Measurements from ENCODE around the gene CCL26.

CCL26 gene

DNA sequence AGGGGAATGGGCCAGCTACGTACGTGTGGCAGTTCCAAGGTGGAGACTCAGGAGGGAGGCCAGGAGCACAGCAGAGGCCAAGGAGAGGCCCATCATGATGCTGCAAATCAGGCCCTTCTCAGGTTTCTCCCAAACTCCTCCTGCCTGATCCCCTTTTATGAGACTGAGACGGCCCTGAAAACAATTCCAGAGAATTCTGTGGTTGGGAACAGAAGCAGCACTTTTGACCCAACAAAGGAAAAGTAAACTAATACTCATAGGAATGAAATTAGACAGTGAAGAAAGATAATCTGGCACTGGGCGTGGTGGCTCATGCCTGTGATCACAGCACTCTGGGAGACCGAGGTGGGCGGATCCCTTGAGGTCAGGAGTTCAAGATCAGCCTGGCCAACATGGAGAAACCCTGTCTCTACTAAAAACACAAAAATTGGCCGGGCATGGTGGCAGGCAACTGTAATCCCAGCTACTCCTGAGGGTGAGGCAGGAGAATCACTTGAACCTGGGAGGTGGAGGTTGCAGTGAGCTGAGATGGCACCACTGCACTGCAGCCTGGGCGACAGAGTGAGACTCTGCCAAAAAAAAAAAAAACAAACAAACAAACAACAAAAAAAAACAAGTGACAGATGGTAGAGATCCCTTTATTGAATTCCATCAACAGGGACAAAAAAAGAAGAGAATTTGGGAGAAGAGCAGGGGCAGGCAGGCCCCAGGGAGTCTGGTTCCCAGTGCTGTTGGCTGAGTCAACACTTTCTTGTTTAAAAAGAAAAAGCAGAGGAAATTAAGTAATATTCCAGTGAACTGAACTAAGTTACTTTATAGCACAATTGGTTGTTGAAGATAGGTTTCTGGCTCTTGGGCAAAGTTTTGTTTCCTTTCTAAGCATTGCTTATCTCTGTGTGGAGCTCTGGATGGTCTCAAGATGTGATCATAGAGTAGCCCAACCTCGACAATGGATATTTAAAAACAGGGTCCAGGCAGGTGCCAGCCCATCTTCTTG lies at the start of gene CCL26:
CCL26 (minus strand) TSS at position 131 of the 997 bp plus-strand sequence; CDS start at position 96, 35 bp downstream.
- Histone ChIP-seq H3K27me3 (ENCODE audit: control insufficient read depth, insufficient read depth, low read length) (no peaks in the 10 kb centered on the region), H3K4me1 (ENCODE audit: control insufficient read depth, insufficient read depth, low read length) (peaks cover 2% of the 10 kb centered on the region), H3K4me3 (ENCODE audit: low read depth, low read length) (no peak within 1 kb of the TSS), H3K36me3 (ENCODE audit: control insufficient read depth, insufficient read depth, low read length) (no peaks in the 10 kb centered on the region), H3K9me3 (ENCODE audit: control insufficient read depth, insufficient read depth, low read length) (no peaks in the 10 kb centered on the region), H3K9ac (ENCODE audit: low read depth, low read length) (no peak within 1 kb of the TSS)

- Histone ChIP-seq H3K4me1 (ENCODE audit: control insufficient read depth, insufficient read depth, low read length) (no peaks in the 10 kb centered on the region), H3K27me3 (ENCODE audit: control insufficient read depth, insufficient read depth, low read length) (no peaks in the 10 kb centered on the region), H3K36me3 (ENCODE audit: control insufficient read depth, insufficient read depth, low read length) (no peaks in the 10 kb centered on the region), H3K9me3 (ENCODE audit: control insufficient read depth, insufficient read depth, low read length) (no peaks in the 10 kb centered on the region), H3K4me3 (ENCODE audit: low read depth, low read length) (no peak overlapping the region), H3K9ac (ENCODE audit: low read depth, low read length) (no peak overlapping the region)
These were observed 48.7 kb upstream of the CCL26 start for GRCh38 chr7:75820688-75821087.

- H3K9ac ChIP-seq (ENCODE audit: low read depth, low read length), result no peak overlapping the region
- no peaks in the 10 kb centered on the region for H3K36me3 ChIP-seq (ENCODE audit: control insufficient read depth, insufficient read depth, low read length)
- H3K4me3 ChIP-seq (ENCODE audit: low read depth, low read length), result no peak overlapping the region
- no peaks in the 10 kb centered on the region for H3K4me1 ChIP-seq (ENCODE audit: control insufficient read depth, insufficient read depth, low read length)
- no peaks in the 10 kb centered on the region for H3K9me3 ChIP-seq (ENCODE audit: control insufficient read depth, insufficient read depth, low read length)
- no peaks in the 10 kb centered on the region for H3K27me3 ChIP-seq (ENCODE audit: control insufficient read depth, insufficient read depth, low read length)
These were observed 47.7 kb upstream of the CCL26 start for GRCh38 chr7:75819711-75820110.

DNA sequence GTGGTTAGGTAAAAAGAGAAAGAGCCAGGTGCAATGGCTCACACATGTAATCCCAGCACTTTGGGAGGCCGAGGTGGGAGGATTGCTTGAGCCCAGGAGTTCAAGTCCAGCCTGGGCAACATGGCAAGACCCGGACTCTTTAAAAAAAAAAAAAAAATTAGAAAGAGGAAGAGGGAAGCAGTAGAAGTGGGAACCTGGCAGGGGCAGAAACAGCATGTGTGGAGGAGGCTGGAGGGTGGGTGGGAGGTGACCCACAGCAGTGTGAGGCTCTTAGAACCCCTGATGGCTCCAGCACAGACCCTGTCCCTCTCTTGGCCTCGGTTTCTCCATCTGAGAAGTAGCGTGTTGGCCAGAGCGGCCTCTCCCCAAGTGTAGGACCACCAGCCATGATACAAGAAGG lies 46.5 kb upstream of the CCL26 start:
- H3K36me3 ChIP-seq (ENCODE audit: control insufficient read depth, insufficient read depth, low read length), result no peaks in the 10 kb centered on the region
- no peaks in the 10 kb centered on the region for H3K4me1 ChIP-seq (ENCODE audit: control insufficient read depth, insufficient read depth, low read length)
- H3K9ac ChIP-seq (ENCODE audit: low read depth, low read length), result no peak overlapping the region
- no peak overlapping the region for H3K4me3 ChIP-seq (ENCODE audit: low read depth, low read length)
- no peaks in the 10 kb centered on the region for H3K9me3 ChIP-seq (ENCODE audit: control insufficient read depth, insufficient read depth, low read length)
- no peaks in the 10 kb centered on the region for H3K27me3 ChIP-seq (ENCODE audit: control insufficient read depth, insufficient read depth, low read length)

DNA sequence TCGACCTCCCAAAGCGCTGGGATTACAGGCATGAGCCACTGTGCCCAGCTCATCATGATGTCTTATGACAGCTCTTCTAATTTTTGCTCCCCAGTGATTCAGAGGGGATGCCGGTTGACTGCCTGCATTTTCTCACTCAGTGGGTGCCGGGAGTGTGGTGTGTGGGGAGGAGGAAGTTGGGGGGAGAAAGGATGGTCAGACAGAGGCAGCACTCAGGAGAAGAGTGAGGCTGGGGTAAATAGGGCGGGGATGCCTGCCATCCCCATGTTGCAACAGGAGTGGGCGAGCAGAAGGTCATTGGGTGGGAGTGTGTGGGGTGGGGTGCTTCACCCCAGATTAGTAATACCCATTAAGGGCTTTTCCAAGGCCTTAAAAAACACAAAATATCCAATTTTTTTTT lies 45.1 kb upstream of the CCL26 start:
- H3K27me3 ChIP-seq (ENCODE audit: control insufficient read depth, insufficient read depth, low read length), result no peaks in the 10 kb centered on the region
- H3K9me3 ChIP-seq (ENCODE audit: control insufficient read depth, insufficient read depth, low read length), result no peaks in the 10 kb centered on the region

DNA sequence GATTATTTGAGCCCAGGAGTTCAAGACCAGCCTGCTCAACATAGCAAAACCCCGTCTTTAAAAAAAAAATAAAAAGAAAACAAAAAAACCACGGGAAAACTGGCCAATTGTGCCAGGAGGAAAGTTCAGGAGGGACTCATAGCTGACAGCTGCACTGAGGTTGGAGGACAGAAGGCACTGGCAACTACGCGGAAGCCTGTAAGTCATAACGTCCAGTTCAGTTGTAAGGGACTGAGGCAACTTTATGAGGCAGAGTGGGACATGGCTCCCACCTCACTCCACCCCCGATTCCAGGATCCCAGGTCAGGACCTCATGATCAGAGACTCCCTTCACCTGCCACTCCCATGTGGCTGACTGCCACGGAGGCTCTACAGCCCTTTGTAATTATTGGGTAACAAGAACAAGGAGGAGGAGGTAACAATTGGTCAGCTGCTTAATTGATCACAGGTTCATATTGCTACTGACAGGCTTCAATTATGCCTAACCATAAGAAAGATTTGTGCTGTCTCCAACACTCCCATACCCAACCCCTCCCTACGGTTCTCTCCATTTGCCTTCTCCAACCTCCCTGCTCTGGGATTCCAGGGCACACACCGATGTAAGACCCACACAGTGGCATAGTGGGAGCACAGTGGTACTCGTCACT lies 43.5 kb upstream of the CCL26 start:
- Histone ChIP-seq H3K27me3 (ENCODE audit: control insufficient read depth, insufficient read depth, low read length) (no peaks in the 10 kb centered on the region), H3K9ac (ENCODE audit: low read depth, low read length) (no peak overlapping the region), H3K9me3 (ENCODE audit: control insufficient read depth, insufficient read depth, low read length) (no peaks in the 10 kb centered on the region), H3K4me3 (ENCODE audit: low read depth, low read length) (no peak overlapping the region), H3K4me1 (ENCODE audit: control insufficient read depth, insufficient read depth, low read length) (no peaks in the 10 kb centered on the region), H3K36me3 (ENCODE audit: control insufficient read depth, insufficient read depth, low read length) (no peaks in the 10 kb centered on the region)

More for the DNA sequence above, 45.1 kb upstream of the CCL26 start:
- H3K4me1 ChIP-seq (ENCODE audit: control insufficient read depth, insufficient read depth, low read length), result no peaks in the 10 kb centered on the region
- no peak overlapping the region for H3K4me3 ChIP-seq (ENCODE audit: low read depth, low read length)
- H3K36me3 ChIP-seq (ENCODE audit: control insufficient read depth, insufficient read depth, low read length), result no peaks in the 10 kb centered on the region
- H3K9ac ChIP-seq (ENCODE audit: low read depth, low read length), result no peak overlapping the region

DNA sequence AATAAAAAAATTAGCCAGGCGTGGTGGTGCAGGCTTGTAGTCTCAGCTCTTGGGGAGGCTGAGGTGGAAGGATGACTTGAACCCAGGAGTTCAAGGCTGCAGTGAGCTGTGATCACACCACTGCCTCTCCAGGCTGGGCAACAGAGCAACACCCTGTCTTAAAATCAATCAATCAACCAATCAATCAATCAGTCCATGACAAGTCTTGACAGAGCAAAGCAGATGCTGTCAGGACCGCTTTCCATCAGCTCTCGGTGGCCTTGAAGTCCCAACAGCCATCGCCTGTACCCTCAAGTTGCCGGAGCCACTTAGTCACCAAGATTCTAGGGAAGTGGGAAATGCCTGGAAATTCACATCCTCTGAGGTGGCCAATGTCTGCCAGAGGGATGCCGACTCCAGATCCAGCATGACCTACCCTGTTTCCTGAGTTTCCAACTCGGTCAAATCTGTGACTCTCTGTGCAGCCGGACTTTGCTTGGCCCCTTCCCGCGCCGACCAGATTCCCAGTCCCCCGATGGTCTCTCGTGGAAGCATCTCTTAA lies 42.5 kb upstream of the CCL26 start:
- Histone ChIP-seq H3K9ac (ENCODE audit: low read depth, low read length) (no peak overlapping the region), H3K9me3 (ENCODE audit: control insufficient read depth, insufficient read depth, low read length) (no peaks in the 10 kb centered on the region), H3K27me3 (ENCODE audit: control insufficient read depth, insufficient read depth, low read length) (no peaks in the 10 kb centered on the region), H3K4me1 (ENCODE audit: control insufficient read depth, insufficient read depth, low read length) (no peaks in the 10 kb centered on the region), H3K4me3 (ENCODE audit: low read depth, low read length) (no peak overlapping the region), H3K36me3 (ENCODE audit: control insufficient read depth, insufficient read depth, low read length) (no peaks in the 10 kb centered on the region)

- H3K9me3 ChIP-seq (ENCODE audit: control insufficient read depth, insufficient read depth, low read length), result no peaks in the 10 kb centered on the region
- no peaks in the 10 kb centered on the region for H3K27me3 ChIP-seq (ENCODE audit: control insufficient read depth, insufficient read depth, low read length)
- no peak within 1 kb of the TSS for H3K9ac ChIP-seq (ENCODE audit: low read depth, low read length)
- H3K4me3 ChIP-seq (ENCODE audit: low read depth, low read length), result no peak within 1 kb of the TSS
- H3K36me3 ChIP-seq (ENCODE audit: control insufficient read depth, insufficient read depth, low read length), result no peaks in the 10 kb centered on the region
- H3K4me1 ChIP-seq (ENCODE audit: control insufficient read depth, insufficient read depth, low read length), result no peaks in the 10 kb centered on the region
These were observed 41.8 kb upstream of the CCL26 start, which contains the start of gene CCL24 for GRCh38 chr7:75813781-75814236. TSS of gene CCL24 (minus strand) at chr7:75813806. CDS start at chr7:75813715, 91 bp downstream.

GRCh38 chr7:75813084-75813483 lies 41.1 kb upstream of the CCL26 start:
- no peaks in the 10 kb centered on the region for H3K27me3 ChIP-seq (ENCODE audit: control insufficient read depth, insufficient read depth, low read length)
- no peak overlapping the region for H3K9ac ChIP-seq (ENCODE audit: low read depth, low read length)
- H3K36me3 ChIP-seq (ENCODE audit: control insufficient read depth, insufficient read depth, low read length), result no peaks in the 10 kb centered on the region
- no peak overlapping the region for H3K4me3 ChIP-seq (ENCODE audit: low read depth, low read length)
- peaks cover 2% of the 10 kb centered on the region for H3K4me1 ChIP-seq (ENCODE audit: control insufficient read depth, insufficient read depth, low read length)
- H3K9me3 ChIP-seq (ENCODE audit: control insufficient read depth, insufficient read depth, low read length), result no peaks in the 10 kb centered on the region

GRCh38 chr7:75811894-75812678 lies 40.1 kb upstream of the CCL26 start:
- H3K9me3 ChIP-seq (ENCODE audit: control insufficient read depth, insufficient read depth, low read length), result no peaks in the 10 kb centered on the region
- H3K36me3 ChIP-seq (ENCODE audit: control insufficient read depth, insufficient read depth, low read length), result no peaks in the 10 kb centered on the region
- no peaks in the 10 kb centered on the region for H3K27me3 ChIP-seq (ENCODE audit: control insufficient read depth, insufficient read depth, low read length)
- H3K4me3 ChIP-seq (ENCODE audit: low read depth, low read length), result no peak overlapping the region
- H3K4me1 ChIP-seq (ENCODE audit: control insufficient read depth, insufficient read depth, low read length), result peaks cover 2% of the 10 kb centered on the region
- no peak overlapping the region for H3K9ac ChIP-seq (ENCODE audit: low read depth, low read length)

DNA sequence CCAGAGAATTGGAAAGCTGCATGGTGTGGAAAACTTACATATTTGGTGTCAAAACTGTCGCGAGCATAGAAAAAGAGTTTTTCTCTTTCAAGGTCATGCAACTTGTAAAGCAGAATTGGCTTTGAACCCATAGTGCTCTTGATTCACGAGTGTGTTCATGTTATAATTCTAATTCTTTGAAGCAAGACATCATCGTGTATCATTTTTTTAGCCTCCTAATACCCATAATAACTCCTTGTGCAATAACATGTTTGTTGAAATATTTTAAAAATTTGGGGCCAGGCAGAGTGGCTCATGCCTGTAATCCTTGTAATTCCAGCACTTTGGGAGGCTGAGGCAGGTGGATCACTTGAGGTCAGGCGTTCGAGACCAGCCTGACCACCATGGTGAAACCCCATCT lies 37.4 kb upstream of the CCL26 start:
- Histone ChIP-seq H3K9ac (ENCODE audit: low read depth, low read length) (no peak overlapping the region), H3K27me3 (ENCODE audit: control insufficient read depth, insufficient read depth, low read length) (no peaks in the 10 kb centered on the region), H3K36me3 (ENCODE audit: control insufficient read depth, insufficient read depth, low read length) (no peaks in the 10 kb centered on the region), H3K4me3 (ENCODE audit: low read depth, low read length) (no peak overlapping the region), H3K4me1 (ENCODE audit: control insufficient read depth, insufficient read depth, low read length) (peaks cover 2% of the 10 kb centered on the region), H3K9me3 (ENCODE audit: control insufficient read depth, insufficient read depth, low read length) (no peaks in the 10 kb centered on the region)
